ENCODE data around the gene HAND2.

HAND2 gene

DNA sequence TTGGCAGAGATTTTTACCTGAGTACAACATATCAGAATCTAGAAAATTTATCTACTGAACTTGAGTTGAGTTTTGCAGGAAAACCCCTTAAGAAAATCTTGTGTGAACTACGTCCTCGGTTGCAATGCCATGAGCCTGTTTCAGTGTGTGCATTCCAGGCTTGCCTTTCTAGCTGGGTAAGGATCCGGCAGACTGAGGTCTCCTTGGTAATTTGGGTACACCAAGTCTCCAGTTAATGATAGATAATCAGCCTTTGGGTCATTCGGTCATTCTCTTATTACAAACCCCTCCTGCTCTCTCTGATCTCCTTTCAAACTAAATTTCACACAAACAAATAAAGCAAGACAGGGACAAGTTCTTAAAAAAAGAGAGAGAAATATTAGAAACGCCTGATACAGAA lies 5.9 kb upstream of the HAND2 start:
- no peak for DNase-seq

GRCh38 chr4:173535165-173535902 lies 5.3 kb upstream of the HAND2 start:
- no peak for DNase-seq

GRCh38 chr4:173534434-173534833 lies 4.4 kb upstream of the HAND2 start:
- DNase-seq: no peak

DNA sequence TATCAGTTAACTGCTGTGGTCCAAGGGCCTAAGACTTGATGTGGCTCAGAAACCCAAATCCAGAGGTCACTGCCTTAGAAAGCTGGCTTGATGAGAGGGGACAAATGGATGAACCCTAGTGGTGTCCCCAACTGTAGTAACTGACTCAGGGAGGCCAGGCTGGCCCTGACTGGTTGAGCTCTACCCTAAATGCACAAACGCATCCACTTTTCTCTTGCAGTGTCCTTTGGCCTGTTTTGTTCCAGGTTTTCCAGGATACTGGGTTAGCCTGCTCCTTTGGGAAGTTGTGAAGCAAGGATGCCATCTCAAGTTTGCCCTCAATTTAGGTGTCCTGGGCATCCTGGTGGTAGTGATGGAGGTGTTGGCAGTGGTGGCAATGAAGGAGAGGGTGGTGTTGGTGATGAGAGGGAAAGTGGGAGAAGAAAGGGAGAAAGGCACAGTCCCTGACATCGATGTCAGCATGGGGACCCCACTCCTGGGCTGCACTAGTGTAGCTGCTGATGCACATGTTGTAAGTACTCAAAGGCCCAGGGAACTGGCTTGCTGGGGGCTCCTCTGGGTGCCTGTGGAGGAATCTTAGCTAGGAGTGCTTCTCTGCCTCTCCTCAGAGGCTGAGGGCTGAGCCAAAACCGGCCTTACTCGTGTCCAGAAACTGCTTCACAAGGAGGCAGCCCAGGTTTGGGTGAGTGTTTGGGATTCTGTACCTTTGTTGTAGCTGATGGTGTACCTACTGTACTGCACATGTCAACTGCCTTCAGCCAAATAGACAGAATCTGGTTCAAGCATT lies 2.9 kb upstream of the HAND2 start:
- no peak for DNase-seq

GRCh38 chr4:173531086-173531965 lies 1.3 kb upstream of the HAND2 start:
- no peak for DNase-seq

- no peak for DNase-seq
Measured at GRCh38 chr4:173530326-173531085, 477 bp upstream of the HAND2 start.

GRCh38 chr4:173528378-173529321 lies 1.4 kb downstream of the HAND2 start:
- DNase-seq: no peak

GRCh38 chr4:173527103-173527891 lies 2.7 kb downstream of the HAND2 start:
- no peak for DNase-seq

- no peak for DNase-seq
Measured at GRCh38 chr4:173526724-173527102, 3.3 kb downstream of the HAND2 start.

DNA sequence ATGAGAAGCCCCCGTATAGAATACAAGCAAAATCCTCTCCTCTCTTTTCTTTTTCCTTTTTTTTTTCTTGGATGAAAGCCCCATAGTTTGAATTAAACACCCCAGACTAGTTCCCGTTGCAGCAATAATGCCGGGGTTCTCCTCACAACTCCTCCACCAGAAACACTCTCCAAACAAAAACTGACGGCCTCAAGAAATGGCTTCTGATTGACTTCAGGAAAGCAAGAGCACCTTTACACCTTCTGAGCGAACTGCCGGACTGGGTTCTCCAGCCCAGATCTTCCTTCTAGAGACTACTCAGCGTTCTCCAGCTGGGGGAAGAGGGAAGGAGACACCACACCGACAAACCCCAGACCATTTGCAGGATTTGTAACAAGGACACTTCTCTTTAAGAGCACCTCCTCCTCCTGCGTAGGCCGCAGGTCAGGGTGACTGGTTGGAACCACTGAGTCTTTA lies 4.0 kb downstream of the HAND2 start:
- DNase-seq: no peak

DNA sequence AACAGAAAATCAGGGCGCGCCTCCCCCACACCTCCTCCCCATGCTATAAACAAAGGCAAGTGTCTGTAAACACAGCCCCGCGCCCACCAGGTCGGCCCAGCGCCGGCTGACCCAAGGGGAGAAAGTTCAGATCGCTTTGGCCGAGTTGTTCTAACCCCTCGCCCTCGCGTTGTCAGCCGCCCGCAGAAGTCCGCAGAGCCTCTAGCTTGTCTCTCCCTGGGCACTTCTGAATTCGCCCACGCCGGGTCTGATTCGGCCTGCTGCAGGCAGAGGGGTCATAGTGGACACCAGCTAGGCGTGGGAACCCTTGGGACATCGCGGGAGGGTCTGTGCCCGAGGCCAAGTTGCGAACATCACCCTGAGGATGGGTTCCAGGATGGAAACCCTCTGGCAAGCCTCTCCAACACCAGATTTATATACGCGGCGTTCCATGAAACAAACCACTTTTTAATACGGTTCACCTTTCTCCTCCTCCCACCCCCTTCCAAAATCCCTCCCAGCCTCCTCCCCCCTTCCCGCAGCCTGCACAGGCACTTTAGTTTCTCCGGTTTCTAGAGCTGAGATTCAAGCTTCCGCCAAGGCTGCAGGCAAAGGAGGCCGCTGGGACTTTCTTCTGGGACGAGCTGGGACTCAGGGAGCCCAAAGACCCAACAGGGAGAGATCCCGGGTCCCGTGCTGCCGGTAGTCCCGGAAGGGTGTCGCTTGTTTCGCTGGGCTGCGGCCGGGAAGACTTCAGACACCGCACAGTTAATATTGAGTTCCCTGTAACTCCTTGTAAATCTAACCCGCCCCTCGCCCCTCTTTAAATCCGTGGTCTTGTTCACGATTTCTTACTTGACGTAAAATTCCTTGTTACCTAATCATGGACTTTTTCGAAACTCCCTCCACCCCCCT lies 4.7 kb downstream of the HAND2 start:
- no peak for DNase-seq

GRCh38 chr4:173524218-173525117 lies 5.6 kb downstream of the HAND2 start:
- no peak for DNase-seq

- DNase-seq: no peak
Measured at GRCh38 chr4:173522951-173523395, 7.1 kb downstream of the HAND2 start.

DNA sequence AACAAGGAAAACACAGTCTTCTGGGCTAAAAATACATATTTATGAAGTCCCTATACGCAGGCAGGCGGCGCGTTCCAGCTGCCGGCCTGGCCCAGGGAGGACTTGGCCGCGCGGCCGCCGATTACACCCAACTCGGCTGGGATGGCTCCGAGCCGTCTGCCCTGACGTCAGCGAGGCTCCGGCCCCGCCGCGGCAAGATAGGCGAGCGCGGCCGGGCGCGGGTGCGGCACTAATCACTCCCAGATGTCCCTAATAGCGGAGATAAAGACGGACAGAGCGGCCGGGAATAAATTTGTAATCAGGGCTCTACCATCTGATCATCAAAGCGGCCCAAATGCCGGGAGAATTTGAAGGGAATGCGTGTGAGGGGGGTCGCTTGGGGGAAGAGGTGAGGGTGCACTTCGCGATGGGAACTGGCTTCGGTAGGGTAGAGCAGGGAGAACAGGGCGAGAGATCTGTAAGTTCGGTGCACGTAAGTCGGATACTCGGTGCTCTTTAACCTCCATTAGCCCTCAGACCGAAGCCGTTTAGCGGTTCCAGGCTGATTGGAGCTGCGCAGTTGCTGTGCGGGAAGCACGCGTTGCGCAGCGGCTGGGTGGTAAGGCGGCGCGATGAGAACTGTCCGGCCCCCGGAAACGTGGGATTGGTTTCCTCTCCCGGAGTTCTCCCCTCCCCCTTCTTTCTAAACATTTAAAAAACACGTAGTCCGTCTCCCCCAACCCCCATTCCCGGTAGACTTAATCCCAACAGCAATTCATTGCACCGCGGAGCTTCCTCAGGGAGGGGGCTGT lies 7.7 kb downstream of the HAND2 start:
- DNase-seq: no peak

GRCh38 chr4:173521467-173522159 lies 8.4 kb downstream of the HAND2 start:
- DNase-seq: no peak

GRCh38 chr4:173520921-173521466 lies 9.0 kb downstream of the HAND2 start:
- DNase-seq: no peak
